HUDEP-2 (cell line): Measurements from ENCODE around the gene RNF10.
"Not testable (repeated sequence)": the region's sequence is repeated elsewhere in the genome, so short reads cannot be mapped to it uniquely, and the experiment has no call there.

Experiments used
- DNase-seq, 76 experiments: peaks; one replicate each; lab custom pipeline; 2025; ENCODE audit not compliant: unreplicated experiment in 76 of 76; lab: John Stamatoyannopoulos, UW

The RNF10 gene

DNA sequence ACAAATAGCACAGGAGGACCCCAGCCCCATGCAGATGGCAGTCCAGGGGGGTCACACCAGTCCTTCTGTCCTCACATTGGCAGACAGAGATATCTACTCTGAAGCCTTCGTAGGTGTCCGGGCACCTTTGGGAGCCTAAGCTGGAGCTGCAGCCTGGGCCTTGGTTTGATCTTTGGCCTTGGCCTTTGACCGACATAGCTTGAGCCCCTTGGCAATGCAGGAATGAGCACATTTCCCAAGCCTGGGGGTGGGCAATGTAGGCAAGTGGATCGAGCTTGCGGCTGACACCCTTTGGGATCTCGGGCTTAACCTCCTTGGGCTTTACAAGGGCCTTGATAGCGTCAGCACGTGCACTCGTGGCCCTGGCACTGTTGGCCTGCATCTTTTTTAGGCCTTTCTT lies 11.6 kb upstream of the RNF10 start:
- no peak for DNase-seq

DNA sequence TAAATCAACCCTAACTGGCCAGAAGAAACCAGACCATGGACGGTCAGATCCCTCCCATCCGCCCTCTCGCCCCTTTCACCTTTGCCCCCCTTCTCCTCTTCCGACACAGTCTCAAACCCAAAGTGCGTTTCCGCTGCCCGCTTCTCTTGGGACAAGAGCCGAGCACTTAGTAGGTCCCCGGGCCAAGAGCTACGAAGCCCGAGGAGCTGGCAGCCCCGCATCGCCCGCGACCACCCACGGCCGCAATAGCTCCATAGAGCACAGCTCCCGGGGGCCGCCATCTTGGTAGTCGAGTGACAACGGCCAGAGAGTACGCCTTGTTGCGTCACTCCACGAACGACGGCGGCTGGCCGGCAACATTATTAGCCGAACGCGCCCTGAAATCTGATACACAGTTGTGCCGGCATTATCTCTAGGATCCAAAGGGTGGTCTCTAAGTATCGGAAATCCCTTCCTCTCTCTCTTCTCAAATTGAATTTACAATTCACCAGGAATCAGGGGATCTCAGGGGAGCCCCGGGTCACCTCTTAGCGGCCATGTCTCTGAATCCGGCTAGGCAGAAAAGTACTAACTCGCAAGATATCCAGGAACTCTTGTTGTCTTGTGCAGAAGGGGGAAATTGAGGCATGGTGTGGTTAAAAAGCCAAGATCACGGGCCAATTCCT lies 5.2 kb upstream of the RNF10 start, which contains the start of gene COQ5:
Gene COQ5, minus strand, starts transcription at position 298 of the 665 bp plus-strand sequence. Its CDS starts 17 bp downstream, at position 281.
- DNase-seq, result peak in 73 of 76 experiments; percentile 13 to 83 (median 64)

DNA sequence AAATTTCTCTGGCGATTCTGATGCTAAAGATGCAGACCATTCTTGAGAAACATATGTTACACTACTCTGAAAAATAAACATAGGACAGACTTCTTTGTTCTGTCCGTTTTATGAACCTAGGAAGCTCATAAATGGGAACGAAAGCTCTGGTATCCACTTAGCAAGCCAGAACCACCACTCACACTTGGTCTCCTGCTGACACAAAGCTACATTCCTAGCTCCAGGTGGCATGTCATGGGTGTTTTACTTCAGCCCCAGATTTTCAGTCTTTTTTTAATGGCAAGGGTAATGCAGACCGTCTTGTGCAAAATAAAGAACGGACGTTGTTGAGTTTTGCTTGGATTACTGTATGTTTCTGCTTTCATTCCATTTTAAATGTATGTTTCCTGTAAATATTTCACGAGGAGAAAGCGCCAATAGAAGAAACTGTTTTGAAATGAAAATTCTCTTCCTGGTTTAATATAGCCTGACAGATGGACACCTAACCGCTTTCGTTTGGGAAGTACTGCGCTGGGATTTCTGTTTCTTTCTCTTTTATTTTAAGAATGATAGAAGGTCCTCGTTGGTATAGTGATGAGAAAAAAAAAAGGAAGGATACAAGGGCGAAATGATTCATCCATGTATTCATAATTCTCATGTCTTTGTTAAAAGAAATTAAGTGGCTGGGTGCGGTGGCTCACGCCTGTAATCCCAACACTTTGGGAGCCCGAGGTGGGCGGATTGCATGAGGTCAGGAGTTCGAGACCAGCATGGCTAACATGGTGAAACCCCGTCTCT lies 4.3 kb upstream of the RNF10 start:
- DNase-seq, result no peak

DNA sequence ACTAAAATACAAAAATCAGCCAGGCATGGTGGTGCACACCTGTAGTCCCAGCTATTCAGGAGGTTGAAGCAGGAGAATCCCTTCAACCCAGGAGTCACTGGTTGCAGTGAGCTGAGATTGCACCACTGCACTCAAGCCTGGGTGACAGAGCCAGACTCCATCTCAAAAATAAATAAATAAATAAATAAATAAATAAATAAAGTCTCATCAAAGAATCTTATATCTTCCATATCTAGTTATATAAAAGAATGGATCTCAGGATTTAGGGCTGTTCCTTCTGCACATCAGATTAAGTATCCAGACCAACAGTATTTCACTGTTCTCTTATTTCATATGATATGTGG lies 3.8 kb upstream of the RNF10 start:
- DNase-seq, result not testable (repeated sequence)

DNA sequence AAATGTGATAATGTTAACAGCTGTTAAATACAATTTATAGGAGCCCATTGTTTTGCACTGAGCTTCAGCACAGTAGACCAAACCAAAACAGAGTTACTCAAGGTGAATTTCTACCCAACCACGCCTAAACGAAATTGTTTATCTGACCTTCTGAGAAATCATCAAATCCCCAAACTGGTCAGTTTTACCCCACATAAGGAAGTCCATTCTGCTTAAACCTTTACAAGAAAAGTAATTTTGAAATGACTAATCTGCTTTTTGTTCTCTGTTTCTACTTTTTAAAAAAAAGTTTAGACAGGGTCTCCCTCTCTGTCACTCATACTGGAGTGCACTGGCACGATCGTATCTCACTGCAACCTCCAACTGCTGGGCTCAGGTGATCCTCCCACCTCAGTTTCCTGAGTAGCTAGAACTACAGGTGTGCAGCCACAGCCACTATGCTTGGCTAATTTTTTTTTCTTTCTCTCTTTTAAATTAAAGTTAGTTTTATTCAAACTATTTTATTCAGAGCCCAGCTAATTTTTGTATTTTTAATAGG lies 1.4 kb upstream of the RNF10 start:
- no peak for DNase-seq

DNA sequence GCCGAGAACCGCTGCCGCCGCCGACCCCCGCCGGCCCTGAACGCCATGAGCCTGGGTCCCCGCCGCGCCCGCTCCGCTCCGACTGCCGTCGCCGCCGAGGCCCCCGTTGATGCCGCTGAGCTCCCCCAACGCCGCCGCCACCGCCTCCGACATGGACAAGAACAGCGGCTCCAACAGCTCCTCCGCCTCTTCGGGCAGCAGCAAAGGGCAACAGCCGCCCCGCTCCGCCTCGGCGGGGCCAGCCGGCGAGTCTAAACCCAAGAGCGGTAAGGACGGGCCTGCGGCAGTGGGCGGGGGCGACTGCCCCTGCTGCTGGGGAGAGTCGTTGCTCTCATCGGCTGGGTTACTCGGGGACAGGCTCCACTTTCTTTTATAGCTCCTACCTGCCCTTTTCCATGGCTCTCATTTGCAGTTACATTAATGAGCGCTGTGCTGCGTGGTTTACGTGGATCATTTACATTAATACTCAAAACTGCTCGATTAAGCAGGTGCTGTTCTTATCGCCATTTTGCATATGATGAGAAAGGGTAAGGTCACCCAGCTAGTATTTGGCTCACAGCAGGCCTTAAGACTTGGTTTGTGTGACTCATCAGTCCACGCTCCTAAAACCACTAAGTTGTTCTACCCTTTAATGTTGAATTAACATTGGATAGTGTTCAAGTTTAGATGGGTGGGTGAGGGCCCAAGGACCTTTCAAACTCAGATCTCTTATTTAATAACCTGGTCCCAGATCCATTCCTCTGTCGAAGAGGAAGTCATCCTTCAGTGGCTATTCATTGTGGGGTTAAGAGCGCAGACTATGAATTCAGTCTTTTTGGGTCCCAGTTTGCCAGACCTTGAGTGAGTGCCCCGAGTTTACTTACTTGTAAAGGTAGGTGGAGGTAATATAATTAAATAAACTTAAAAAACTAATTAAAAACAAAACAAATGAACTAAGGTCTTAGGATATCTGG lies 823 bp downstream of the RNF10 start:
- DNase-seq, result peak in 53 of 76 experiments; percentile 5 to 72 (median 36)

DNA sequence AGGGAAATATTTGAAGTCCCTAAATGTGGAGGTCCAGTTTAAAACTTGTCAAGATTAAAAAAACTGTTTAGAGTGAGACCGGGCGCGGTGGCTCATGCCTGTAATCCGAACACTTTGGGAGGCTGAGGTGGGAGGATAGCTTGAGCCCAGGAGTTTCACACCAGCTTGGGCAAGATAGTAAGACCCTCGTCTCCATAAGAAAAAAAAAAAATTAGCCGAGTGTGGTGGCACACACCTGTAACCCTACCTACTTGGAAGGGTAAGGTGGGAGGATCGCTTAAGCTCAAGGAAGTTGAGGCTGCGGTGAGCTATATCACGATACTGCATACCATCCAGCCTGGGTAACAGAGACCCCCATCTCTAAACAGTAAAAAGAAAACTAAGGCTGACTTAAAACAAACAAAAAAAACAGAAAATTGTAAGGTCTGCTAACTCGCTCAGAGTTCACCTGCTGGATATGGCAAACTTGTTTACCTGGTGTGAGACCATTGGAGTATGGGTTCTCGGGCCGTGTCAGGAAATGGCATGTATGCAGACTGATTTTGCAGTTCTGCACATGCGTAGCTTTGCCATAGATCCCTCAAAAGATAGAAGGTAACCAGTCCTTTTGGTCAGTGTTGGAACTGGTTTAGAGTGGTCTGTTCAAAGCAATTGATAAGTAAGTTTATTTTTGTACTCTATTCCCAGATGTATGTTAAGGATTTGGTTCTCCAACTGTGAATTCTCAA lies 2.1 kb downstream of the RNF10 start:
- DNase-seq, result no peak

DNA sequence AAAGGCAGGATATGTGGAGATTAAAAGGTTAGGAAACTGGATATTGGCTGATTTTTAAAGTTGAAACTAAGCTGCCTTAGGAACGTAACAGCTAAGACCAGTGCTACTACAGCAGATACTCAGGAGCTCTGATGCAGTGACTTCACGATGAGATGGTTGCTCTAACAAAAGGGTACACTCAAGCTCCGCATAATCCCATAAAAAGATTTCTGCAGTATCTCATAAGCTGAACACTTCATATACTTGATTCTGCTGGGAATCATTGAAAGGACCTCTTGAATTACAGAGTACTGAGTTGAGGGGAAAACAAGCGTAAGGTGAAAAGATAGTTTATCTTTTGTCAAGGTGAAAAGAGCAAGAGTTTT lies 3.7 kb downstream of the RNF10 start:
- no peak for DNase-seq

DNA sequence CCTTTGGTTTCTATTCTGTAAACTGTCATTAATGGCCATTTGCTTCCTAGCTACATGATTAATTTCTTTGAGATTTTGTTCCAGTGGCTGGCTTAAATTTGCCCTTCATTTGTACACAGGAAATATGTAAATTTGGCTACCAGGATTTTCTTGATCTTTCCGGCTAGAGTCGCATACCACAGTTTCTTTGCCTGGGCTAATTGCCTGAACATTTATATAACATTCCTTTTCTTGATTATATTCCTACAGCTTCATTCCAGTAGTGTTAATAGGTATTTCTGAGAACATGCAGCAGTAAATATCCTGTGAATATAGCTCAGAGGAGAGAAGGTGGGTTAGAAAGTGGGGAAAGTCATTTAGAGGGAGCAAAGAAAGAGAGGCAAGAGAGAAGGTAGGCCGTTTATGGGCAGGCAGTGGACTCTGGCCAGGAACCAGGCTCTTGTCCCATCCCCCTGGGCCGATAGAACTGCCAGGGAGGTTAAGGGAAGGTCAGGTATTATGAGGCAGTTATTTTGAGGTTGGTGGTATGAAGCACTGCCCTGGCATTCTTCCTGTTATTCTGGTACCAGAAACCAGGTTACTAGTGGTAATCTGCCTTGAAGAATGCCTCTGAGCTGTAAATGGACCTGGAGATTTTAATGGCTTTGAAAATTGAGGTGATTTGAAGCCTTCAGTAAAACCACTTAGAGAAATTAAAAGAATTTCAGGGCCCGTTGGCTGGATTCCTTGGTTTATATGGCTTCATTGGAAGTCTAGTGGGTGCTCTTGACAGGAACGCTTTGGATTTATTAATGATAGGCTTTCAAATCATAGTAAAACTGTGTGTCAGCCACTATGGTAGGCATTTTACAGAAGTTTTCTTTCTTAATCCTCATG lies 4.4 kb downstream of the RNF10 start:
- peak in 11 of 76 experiments; percentile 2 to 46 (median 14) for DNase-seq

DNA sequence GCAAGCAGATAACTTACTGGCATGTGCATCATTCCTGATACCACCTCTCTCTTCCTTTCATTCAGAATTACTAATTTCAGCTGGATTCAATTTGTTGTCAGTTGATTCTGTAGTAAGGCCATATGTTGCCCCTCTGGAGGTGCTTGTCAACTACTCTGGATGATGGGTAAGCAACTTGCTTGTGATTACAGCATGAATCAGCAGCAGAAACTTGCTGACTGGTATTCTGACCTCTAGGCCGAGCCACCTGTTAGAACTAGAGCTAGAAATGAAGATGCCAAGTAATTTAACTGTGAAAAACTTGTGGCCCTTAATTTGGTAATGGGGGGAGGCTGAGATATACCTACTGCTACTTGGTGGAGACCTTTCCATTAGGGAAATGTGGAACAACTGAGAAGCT lies 5.1 kb downstream of the RNF10 start:
- DNase-seq, result peak in 2 of 76 experiments; percentile 4 to 6

DNA sequence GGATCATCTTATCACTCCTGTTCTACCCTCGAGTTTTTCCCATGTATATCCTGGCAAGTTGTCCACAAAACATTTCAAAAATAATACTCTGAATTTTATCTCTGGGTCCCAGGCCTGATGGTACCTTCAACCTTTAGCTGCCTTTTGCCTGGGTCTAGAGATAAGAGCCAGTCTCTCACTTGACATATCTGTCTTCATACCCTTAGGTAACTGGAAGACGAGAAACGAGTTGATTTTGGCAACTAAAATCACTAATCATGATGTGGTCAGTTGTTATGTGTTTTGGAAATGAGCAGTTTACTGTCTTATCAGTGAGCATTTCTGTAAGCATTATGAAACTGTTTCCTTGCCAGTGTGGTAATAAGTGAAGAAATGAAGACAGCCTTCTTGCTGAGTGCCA lies 6.3 kb downstream of the RNF10 start:
- peak in 61 of 76 experiments; percentile 3 to 97 (median 79) for DNase-seq

DNA sequence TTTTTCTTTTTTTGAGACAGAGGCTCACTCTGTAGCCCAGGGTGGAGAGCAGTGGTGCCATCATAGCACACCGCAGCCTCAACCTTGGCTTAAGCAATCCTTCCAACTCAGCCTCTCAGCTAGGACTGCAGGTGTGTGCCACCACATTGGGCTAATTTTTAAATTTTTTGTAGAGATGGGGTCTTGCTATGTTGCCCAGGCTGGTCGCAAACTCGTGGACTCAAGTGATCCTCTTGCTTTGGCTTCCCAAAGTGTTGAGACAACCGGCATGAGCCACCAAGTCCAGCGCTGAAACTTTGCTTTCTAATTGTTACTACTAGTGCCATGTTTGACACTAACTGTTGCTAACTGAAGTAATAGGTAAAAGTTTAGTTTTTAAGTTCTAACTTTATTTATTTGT lies 8.0 kb downstream of the RNF10 start:
- no peak for DNase-seq

DNA sequence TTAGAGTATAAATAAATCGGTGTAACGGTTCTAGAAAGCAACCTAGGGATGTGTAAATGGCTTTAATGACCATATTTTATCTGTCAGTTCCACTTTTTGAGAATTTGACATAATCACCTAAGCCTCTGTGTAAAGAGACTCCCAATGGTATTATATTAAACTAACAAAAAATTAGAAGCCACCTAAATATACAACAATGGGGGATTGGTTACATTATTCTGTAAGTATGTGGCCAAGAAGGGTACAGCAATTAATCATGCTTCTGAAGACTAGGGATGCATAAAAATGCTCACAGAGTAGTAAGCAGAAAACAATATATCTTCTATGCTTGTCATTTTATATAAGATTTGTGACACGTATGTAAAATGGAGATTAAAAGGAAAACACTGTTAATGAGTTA lies 10.5 kb downstream of the RNF10 start:
- DNase-seq, result no peak

DNA sequence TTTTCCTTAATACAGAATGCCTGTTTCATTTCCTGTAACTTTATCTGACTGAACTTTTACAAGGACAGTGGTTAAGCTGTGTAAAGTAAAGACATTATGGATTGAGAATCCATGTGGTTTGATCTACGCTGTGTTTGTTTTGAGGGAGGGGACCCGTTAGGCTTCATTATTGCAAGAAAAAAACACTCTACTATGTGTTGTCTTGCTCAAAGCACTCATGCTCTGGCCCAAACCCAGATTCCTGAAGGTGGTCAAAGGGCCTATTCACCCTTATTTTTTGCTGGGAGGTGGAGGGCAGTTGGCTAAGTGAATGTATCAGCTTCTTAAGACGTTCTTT lies 11.9 kb downstream of the RNF10 start:
- no peak for DNase-seq

DNA sequence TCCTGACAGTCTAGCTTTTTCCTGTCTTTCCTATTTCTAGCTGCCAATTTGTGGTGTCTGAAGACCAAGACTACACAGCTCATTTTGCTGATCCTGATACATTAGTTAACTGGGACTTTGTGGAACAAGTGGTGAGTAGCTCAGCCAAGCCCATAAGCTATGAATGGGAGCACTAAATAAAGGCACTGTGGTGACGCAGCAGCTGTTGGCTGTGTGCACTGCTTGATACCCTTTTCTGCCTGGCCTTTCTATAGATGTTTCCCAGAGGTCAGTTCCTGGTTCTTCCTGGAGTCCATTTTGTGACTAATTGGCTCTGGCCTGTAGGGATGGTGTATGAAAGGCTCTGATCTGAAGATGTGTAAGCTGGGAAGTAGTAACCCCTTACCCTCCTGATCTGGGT lies 20.5 kb downstream of the RNF10 start:
- DNase-seq, result no peak

DNA sequence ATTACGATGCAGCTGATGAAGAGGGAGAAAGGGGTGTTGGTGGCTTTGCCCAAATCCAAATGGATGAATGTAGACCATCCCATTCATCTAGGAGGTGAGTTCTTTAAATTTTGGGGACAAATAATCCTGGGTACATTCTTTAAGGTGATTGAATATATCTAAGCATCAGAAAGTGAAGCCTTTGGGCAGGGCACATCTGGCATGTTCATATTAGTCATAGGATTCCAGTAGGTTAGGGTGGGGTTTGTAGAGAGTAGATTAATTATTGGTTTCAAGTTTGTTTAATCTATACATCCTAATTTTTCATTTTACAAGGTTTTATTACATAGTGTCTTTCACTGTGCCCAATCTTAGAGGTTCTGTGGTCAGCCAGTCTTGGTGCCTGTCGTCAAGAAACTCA lies 23.4 kb downstream of the RNF10 start:
- no peak for DNase-seq

DNA sequence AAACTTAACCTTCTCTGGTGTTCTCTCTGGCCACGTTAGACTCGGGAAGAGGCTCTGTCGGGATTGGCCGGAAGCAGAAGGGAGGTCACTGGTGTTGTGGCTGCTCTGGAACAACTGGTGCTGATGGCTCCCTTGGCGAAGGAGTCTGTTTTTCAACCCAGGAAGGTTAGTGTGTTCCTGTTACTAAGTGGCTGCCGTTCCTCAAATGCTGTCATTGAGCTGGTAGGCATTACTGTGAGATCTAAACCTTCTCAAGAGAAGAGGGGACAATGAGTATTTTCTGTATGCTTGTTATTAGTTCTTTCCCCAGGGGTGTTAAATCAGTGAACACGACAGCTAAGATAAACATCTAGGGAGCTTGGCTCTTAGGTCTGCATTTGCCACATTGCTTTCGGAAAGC lies 28.8 kb downstream of the RNF10 start:
- DNase-seq, result no peak

DNA sequence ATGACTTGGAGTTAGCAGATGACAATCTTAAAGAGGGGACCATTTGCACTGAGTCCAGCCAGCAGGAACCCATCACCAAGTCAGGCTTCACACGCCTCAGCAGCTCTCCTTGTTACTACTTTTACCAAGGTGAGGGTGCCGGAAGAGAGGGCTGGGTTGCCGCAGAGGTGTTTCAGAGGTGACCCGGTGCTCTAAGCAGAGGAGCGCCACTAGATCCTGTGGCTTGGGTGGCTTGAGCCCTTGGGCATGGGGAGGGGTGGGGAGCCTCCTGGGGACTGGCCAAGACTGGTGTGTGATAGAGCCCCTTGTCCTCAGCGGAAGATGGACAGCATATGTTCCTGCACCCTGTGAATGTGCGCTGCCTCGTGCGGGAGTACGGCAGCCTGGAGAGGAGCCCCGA lies 29.3 kb downstream of the RNF10 start:
- DNase-seq, result no peak

DNA sequence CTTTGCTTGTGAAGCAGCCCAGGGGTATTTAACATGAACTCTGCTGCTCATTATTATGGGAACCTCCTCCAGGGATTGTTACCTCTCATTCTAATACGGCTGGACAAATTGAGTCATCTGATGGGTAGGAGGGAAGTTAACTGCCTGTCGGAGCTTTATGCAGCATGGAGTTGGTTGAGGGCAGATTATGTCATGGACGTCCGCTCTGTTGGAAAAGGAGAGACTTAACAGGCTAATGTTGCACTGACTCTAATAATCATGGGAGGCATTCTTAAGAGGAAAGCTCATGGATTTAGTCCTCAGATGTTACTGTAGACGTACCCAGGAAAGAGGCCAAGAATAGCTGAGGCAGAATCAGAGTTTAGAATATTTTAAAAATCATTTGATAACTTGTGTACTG lies 37.1 kb downstream of the RNF10 start:
- no peak for DNase-seq
